Panc1 (cell line): ENCODE measurements around the gene GRIA4.

ENCODE experiments used
- CTCF ChIP-seq: fragments of 450-650 bp; IDR thresholded peaks from 2 replicates; pipeline ENCODE4 v1.5.1; 2017; ENCODE audit warnings: mild to moderate bottlenecking
- POLR2AphosphoS5 ChIP-seq: IDR thresholded peaks from 2 replicates; pipeline ENCODE4 v1.6.1; 2012; ENCODE audit warnings: mild to moderate bottlenecking, low read depth, low read length, moderate library complexity
- REST ChIP-seq, 2 experiments: IDR thresholded peaks; 2 replicates each; pipeline ENCODE4 v1.6.1; 2011 to 2012; ENCODE audit warnings: low read depth in 2 of 2, control low read depth in 1 of 2, low read length in 1 of 2, mild to moderate bottlenecking in 1 of 2, moderate library complexity in 1 of 2; ENCODE audit not compliant: insufficient read depth in 1 of 2
- SIN3A ChIP-seq: IDR thresholded peaks from 2 replicates; pipeline ENCODE4 v1.6.1; 2012; ENCODE audit warnings: low read depth, mild to moderate bottlenecking, low read length, moderate library complexity, borderline replicate concordance; ENCODE audit not compliant: insufficient read depth
- TCF7L2 ChIP-seq: IDR thresholded peaks from 2 replicates; pipeline ENCODE4 v1.6.1; 2011; ENCODE audit warnings: mild to moderate bottlenecking, low read depth, low read length, inconsistent platforms

GRCh38 chr11:105910095-105910715 lies 300.3 kb downstream of the GRIA4 start:
- TF ChIP-seq CTCF (no peak), POLR2AphosphoS5 (no peak), REST (IDR thresholded peaks at IDR 0.05; ENCODE audit: insufficient read depth in 1 of 2, low read depth in 2 of 2, low read length in 1 of 2) (no peak), TCF7L2 (no peak), SIN3A (no peak)
